DOHH2 (cell line): ENCODE data around the gene NPIPA1.
"Not testable (repeated sequence)": the region's sequence is repeated elsewhere in the genome, so short reads cannot be mapped to it uniquely, and the experiment has no call there.

Experiments
- CTCF ChIP-seq: fragments of 200-600 bp; sonication (generic); IDR thresholded peaks from one replicate; pipeline ENCODE4 v1.5.1; 2014; ENCODE audit warnings: antibody characterized with exemption, mild to moderate bottlenecking, low read depth, low read length; ENCODE audit not compliant: poor library complexity, severe bottlenecking
- EZH2phosphoT487 ChIP-seq: fragments of 200-600 bp; sonication (generic); IDR thresholded peaks from 2 replicates; pipeline ENCODE4 v1.6.1; 2017; ENCODE audit warnings: borderline replicate concordance, mild to moderate bottlenecking, antibody characterized with exemption, low read length, moderate library complexity, mixed read lengths

GRCh38 chr16:14895382-14895781 lies 41.9 kb upstream of the NPIPA1 start:
- not testable (repeated sequence) for TF ChIP-seq CTCF, EZH2phosphoT487
